K562 (cell line): Measurements from ENCODE around the gene MAN2B1. TPM values are rescaled to one million over a fixed set of nuclear protein-coding genes. Genes with fewer than 3 reads are reported as not detected.

ENCODE experiments used
- ETS1 ChIP-seq: conservative IDR thresholded peaks from 2 replicates; pipeline ENCODE4 v1.6.1; 2011; ENCODE audit warnings: low read depth, mild to moderate bottlenecking, low read length; ENCODE audit not compliant: control insufficient read depth
- FIP1L1 ChIP-seq: fragments of 200-400 bp; formaldehyde crosslinking; IDR thresholded peaks from 2 replicates; pipeline ENCODE4 v1.6.1; 2018; ENCODE audit warnings: mild to moderate bottlenecking, low read depth, low read length; ENCODE audit not compliant: poor library complexity, severe bottlenecking
- GATAD2A ChIP-seq: fragments of 450-650 bp; IDR thresholded peaks from 2 replicates; pipeline ENCODE4 v1.6.1; 2017
- HDAC2 ChIP-seq: fragments of 450-650 bp; IDR thresholded peaks from 2 replicates; pipeline ENCODE4 v1.6.1; 2016; ENCODE audit warnings: mild to moderate bottlenecking
- HNRNPH1 ChIP-seq: fragments of 200-400 bp; formaldehyde crosslinking; optimal IDR thresholded peaks from 2 replicates; pipeline ENCODE3; 2017; ENCODE audit warnings: low read depth, mild to moderate bottlenecking, low read length, moderate library complexity
- HNRNPL ChIP-seq: fragments of 200-400 bp; formaldehyde crosslinking; IDR thresholded peaks from 2 replicates; pipeline ENCODE4 v1.6.1; 2017; ENCODE audit warnings: low read depth, mild to moderate bottlenecking, low read length
- MAX ChIP-seq: sonication (generic); formaldehyde crosslinking; IDR thresholded peaks from 2 replicates; pipeline ENCODE4 v1.9.0; 2022; ENCODE audit warnings: mild to moderate bottlenecking, missing genetic modification reagents
- MYC ChIP-seq, 2 experiments: fragments of 250-450 bp in 1 of 2; sonication (Bioruptor Pico) in 1 of 2; IDR thresholded peaks; 2 replicates each; pipeline versions ENCODE4 v1.5.1 to v1.6.1; 2012 to 2021; ENCODE audit warnings: low read depth in 2 of 2, borderline replicate concordance in 1 of 2, improper control_type of control experiment in 1 of 2, low read length in 1 of 2, mild to moderate bottlenecking in 1 of 2, moderate library complexity in 1 of 2
- NFIC ChIP-seq: fragments of 450-650 bp; IDR thresholded peaks from 2 replicates; pipeline ENCODE4 v1.6.1; 2017; ENCODE audit warnings: mild to moderate bottlenecking, inconsistent platforms
- POLR2B ChIP-seq: fragments of 450-650 bp; IDR thresholded peaks from 2 replicates; pipeline ENCODE4 v1.6.1; 2018; ENCODE audit warnings: low read depth; ENCODE audit not compliant: partially characterized antibody
- RFX7 ChIP-seq: fragments of 250-450 bp; sonication (Bioruptor Pico); IDR thresholded peaks from 2 replicates; pipeline ENCODE4 v1.5.1; 2021; ENCODE audit warnings: mild to moderate bottlenecking
- SUPT5H ChIP-seq: fragments of 450-650 bp; IDR thresholded peaks from 2 replicates; pipeline ENCODE4 v1.6.1; 2016
- TAF1 ChIP-seq: IDR thresholded peaks from 2 replicates; pipeline ENCODE4 v1.6.1; 2011; ENCODE audit warnings: mild to moderate bottlenecking, low read length, moderate library complexity; ENCODE audit not compliant: insufficient read depth, control insufficient read depth, severe bottlenecking; ENCODE audit errors: extremely low read depth
- polyA plus RNA-seq, 8 experiments: library from polyadenylated mRNA; depleted of rRNA in 4 of 8; stranded (reverse) in 5 of 8; unstranded in 3 of 8; fragments of >200 nt; fragmentation: Nextera tagmentation in 2 of 8; fragmentation: Illumina TruSeq in 1 of 8; extraction: Ambion mirVana in 2 of 8; extraction: Trizol in 1 of 8; gene quantifications; 2 replicates each; pipeline versions ENCODE4 v1.2.1 to v1.2.3, GENCODE V29; 2011 to 2014; ENCODE audit warnings: inconsistent platforms in 1 of 8, missing spikeins in 1 of 8
- total RNA-seq, 7 experiments: library from RNA; depleted of rRNA in 6 of 7; stranded (reverse); fragments of >200 nt in 6 of 7; fragmentation: Illumina TruSeq in 2 of 7; extraction: Trizol in 2 of 7; gene quantifications; 2 replicates each; pipeline versions ENCODE4 v1.2.1 to v1.2.3, GENCODE V29; 2011 to 2021; ENCODE audit warnings: low replicate concordance in 1 of 7
- TF ChIP-seq, protein P1 (sequence below): sonication (generic); formaldehyde crosslinking; IDR thresholded peaks from 2 replicates; pipeline ENCODE4 v1.8.1; 2023; ENCODE audit warnings: mild to moderate bottlenecking, missing genetic modification reagents
- TF ChIP-seq, protein P2 (sequence below): sonication (generic); formaldehyde crosslinking; IDR thresholded peaks from 2 replicates; pipeline ENCODE4 v1.9.0; 2022; ENCODE audit warnings: mild to moderate bottlenecking, missing genetic modification reagents
- TF ChIP-seq, protein P3 (sequence below): sonication (generic); formaldehyde crosslinking; IDR thresholded peaks from 2 replicates; pipeline ENCODE4 v1.8.0; 2022; ENCODE audit warnings: missing genetic modification reagents, mild to moderate bottlenecking, moderate library complexity, borderline replicate concordance
- TF ChIP-seq, protein P4 (sequence below): fragments of 450-650 bp; IDR thresholded peaks from 2 replicates; pipeline ENCODE4 v1.7.1; 2018; ENCODE audit warnings: mild to moderate bottlenecking, low read depth; ENCODE audit not compliant: partially characterized antibody

The MAN2B1 gene
- total and polyA plus RNA-seq, 9 of the 15 experiments (the other 6 are each of a cell fraction or from before 2014, with no cell fraction given): 0.59 to 33.8 (median 11.4) TPM

- TF ChIP-seq, protein P1, sequence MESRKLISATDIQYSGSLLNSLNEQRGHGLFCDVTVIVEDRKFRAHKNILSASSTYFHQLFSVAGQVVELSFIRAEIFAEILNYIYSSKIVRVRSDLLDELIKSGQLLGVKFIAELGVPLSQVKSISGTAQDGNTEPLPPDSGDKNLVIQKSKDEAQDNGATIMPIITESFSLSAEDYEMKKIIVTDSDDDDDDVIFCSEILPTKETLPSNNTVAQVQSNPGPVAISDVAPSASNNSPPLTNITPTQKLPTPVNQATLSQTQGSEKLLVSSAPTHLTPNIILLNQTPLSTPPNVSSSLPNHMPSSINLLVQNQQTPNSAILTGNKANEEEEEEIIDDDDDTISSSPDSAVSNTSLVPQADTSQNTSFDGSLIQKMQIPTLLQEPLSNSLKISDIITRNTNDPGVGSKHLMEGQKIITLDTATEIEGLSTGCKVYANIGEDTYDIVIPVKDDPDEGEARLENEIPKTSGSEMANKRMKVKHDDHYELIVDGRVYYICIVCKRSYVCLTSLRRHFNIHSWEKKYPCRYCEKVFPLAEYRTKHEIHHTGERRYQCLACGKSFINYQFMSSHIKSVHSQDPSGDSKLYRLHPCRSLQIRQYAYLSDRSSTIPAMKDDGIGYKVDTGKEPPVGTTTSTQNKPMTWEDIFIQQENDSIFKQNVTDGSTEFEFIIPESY: 0 out of 2 replicates have a peak, but pooled peaks have one; percentile 40
- TF ChIP-seq HNRNPL (no peak), GATAD2A (no peak), MAX (CRISPR knock-in tag) (peak; percentile 77), FIP1L1 (peak; percentile 89), ETS1 (peak; percentile 85; the same call in 1 of the 2 replicates), HNRNPH1 (no peak), RFX7 (CRISPR knock-in tag) (no peak), SUPT5H (peak; percentile 85), POLR2B (peak; percentile 79), TAF1 (peak; percentile 17), NFIC (no peak), MYC (IDR thresholded peaks at IDR 0.05; ENCODE audit: low read depth, low read length) (peak; percentile 70), MYC (CRISPR knock-in tag; IDR thresholded peaks at IDR 0.05; ENCODE audit: borderline replicate concordance, low read depth) (0 out of 2 replicates have a peak, but pooled peaks have one; percentile 40), HDAC2 (peak; percentile 85)
- TF ChIP-seq, protein P2, sequence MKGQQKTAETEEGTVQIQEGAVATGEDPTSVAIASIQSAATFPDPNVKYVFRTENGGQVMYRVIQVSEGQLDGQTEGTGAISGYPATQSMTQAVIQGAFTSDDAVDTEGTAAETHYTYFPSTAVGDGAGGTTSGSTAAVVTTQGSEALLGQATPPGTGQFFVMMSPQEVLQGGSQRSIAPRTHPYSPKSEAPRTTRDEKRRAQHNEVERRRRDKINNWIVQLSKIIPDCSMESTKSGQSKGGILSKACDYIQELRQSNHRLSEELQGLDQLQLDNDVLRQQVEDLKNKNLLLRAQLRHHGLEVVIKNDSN (CRISPR knock-in tag): no peak; the same call in 1 of the 2 replicates
- TF ChIP-seq, protein P3, sequence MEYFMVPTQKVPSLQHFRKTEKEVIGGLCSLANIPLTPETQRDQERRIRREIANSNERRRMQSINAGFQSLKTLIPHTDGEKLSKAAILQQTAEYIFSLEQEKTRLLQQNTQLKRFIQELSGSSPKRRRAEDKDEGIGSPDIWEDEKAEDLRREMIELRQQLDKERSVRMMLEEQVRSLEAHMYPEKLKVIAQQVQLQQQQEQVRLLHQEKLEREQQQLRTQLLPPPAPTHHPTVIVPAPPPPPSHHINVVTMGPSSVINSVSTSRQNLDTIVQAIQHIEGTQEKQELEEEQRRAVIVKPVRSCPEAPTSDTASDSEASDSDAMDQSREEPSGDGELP (CRISPR knock-in tag): peak; percentile 64; the same call in 1 of the 2 replicates
- TF ChIP-seq, protein P4, sequence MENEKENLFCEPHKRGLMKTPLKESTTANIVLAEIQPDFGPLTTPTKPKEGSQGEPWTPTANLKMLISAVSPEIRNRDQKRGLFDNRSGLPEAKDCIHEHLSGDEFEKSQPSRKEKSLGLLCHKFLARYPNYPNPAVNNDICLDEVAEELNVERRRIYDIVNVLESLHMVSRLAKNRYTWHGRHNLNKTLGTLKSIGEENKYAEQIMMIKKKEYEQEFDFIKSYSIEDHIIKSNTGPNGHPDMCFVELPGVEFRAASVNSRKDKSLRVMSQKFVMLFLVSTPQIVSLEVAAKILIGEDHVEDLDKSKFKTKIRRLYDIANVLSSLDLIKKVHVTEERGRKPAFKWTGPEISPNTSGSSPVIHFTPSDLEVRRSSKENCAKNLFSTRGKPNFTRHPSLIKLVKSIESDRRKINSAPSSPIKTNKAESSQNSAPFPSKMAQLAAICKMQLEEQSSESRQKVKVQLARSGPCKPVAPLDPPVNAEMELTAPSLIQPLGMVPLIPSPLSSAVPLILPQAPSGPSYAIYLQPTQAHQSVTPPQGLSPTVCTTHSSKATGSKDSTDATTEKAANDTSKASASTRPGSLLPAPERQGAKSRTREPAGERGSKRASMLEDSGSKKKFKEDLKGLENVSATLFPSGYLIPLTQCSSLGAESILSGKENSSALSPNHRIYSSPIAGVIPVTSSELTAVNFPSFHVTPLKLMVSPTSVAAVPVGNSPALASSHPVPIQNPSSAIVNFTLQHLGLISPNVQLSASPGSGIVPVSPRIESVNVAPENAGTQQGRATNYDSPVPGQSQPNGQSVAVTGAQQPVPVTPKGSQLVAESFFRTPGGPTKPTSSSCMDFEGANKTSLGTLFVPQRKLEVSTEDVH: peak; percentile 86
These were observed 30.1 kb upstream of the MAN2B1 start, which contains the start of gene FBXW9 (continued) for GRCh38 chr19:12696366-12697335.
